Type B pancreatic cell (in vitro differentiated cells): ENCODE results near the gene MAPK8IP1. TPM values are rescaled to one million over a fixed set of nuclear protein-coding genes. Genes with fewer than 3 reads are reported as not detected.

Experiments
- DNase-seq: peaks from one replicate; pipeline ENCODE4 v3.0.0; 2021; ENCODE audit warnings: mixed read lengths; ENCODE audit not compliant: unreplicated experiment; ENCODE audit errors: extremely low spot score
- H3K27ac Mint-ChIP-seq: 2 replicates; pipeline ENCODE4 v1.8.0; 2021; ENCODE audit warnings: mild to moderate bottlenecking, mixed read lengths
- H3K27me3 Mint-ChIP-seq: 2 replicates; pipeline ENCODE4 v1.8.0; 2021; ENCODE audit warnings: mixed read lengths
- H3K36me3 Mint-ChIP-seq: 2 replicates; pipeline ENCODE4 v1.8.0; 2021; ENCODE audit warnings: mixed read lengths
- H3K4me1 Mint-ChIP-seq: one replicate; pipeline ENCODE4 v1.8.0; 2021; ENCODE audit warnings: mixed read lengths; ENCODE audit not compliant: unreplicated experiment
- H3K4me3 Mint-ChIP-seq: 2 replicates; pipeline ENCODE4 v1.8.0; 2021; ENCODE audit warnings: mild to moderate bottlenecking, mixed read lengths
- H3K9me3 Mint-ChIP-seq: 2 replicates; pipeline ENCODE4 v1.8.0; 2021; ENCODE audit warnings: mixed read lengths
- total RNA-seq: library from RNA; stranded (reverse); gene quantifications from 2 replicates; pipeline ENCODE4 v1.2.1, GENCODE V29; 2021; ENCODE audit warnings: low replicate concordance
- TF ChIP-seq, protein P1 (sequence below): fragments of 200-600 bp; sonication (generic); conservative IDR thresholded peaks from 2 replicates; pipeline ENCODE4 v1.5.0; 2021; ENCODE audit warnings: antibody characterized with exemption, mild to moderate bottlenecking

Gene MAPK8IP1
- total RNA-seq, 1 donor from 2014 or later, result 23.7 TPM

DNA sequence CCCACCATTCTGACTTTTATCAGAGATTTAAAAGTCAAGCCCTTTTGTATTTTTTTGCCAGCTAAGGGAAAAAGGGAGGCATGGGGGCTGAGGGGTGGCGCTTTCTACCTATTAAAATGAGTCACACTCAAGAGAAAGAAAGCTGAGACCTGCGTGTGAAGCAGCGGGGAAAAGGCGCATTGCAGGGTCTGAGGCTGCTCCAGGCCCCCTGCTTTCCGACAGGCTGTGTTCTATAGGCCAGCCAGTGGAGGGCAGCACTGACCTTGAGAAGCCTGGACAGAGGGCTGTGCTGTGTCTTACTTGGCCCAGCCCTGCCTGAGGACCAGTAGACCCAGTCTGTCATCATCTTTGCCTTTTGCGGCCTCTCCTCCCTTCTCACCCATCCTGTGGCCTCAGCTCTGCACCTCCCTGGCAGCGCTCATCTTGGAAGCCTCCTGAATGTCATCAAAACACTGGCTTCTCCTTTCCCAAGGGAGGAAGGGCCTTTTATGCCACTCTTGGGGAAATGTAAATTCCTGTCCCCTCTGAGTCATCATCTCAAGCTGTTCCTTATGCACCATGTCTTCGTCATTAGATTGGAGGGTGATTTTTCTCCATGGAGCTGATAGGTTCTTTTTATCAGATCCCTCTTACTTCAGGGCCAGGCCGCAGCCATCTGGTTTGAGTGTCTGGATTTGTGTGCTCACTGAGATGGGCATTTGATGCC is 12.6 kb upstream of the MAPK8IP1 start:
- no peak for DNase-seq
- H3K27me3 Mint-ChIP-seq, result no peaks in the 10 kb centered on the region
- H3K36me3 Mint-ChIP-seq, result peaks cover 9% of the 10 kb centered on the region
- TF ChIP-seq, protein P1, sequence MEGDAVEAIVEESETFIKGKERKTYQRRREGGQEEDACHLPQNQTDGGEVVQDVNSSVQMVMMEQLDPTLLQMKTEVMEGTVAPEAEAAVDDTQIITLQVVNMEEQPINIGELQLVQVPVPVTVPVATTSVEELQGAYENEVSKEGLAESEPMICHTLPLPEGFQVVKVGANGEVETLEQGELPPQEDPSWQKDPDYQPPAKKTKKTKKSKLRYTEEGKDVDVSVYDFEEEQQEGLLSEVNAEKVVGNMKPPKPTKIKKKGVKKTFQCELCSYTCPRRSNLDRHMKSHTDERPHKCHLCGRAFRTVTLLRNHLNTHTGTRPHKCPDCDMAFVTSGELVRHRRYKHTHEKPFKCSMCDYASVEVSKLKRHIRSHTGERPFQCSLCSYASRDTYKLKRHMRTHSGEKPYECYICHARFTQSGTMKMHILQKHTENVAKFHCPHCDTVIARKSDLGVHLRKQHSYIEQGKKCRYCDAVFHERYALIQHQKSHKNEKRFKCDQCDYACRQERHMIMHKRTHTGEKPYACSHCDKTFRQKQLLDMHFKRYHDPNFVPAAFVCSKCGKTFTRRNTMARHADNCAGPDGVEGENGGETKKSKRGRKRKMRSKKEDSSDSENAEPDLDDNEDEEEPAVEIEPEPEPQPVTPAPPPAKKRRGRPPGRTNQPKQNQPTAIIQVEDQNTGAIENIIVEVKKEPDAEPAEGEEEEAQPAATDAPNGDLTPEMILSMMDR, result peak; percentile 85
- H3K4me3 Mint-ChIP-seq, result no peak overlapping the region
- peak overlapping the region; percentile 48 for H3K27ac Mint-ChIP-seq
- H3K9me3 Mint-ChIP-seq, result no peaks in the 10 kb centered on the region
- no peaks in the 10 kb centered on the region for H3K4me1 Mint-ChIP-seq

DNA sequence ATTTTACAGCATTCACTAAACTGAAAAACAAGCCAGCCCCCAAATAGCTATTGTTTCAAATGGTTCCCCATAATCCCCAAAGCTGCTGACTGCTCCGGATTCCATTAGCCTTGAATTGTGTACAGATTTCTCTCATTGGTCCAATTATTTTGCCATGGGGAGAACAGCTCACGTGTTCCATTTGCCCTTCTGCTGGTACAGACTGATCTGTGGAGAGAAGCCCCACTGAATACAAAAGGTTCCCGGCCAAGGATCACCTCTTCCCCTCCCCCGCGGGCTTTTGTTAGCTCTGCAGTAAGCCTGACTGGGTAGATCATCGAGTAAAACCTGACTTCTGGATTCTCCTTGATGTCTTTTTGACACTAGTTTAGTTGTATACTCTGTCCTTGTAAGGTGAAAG is 9.1 kb upstream of the MAPK8IP1 start:
- H3K27me3 Mint-ChIP-seq, result no peaks in the 10 kb centered on the region
- no peak overlapping the region for H3K4me3 Mint-ChIP-seq
- H3K36me3 Mint-ChIP-seq, result peaks cover 13% of the 10 kb centered on the region
- DNase-seq, result no peak
- no peaks in the 10 kb centered on the region for H3K4me1 Mint-ChIP-seq
- TF ChIP-seq, protein P1, result no peak
- H3K27ac Mint-ChIP-seq, result no peak overlapping the region
- no peaks in the 10 kb centered on the region for H3K9me3 Mint-ChIP-seq

- H3K27ac Mint-ChIP-seq, result no peak overlapping the region
- no peaks in the 10 kb centered on the region for H3K9me3 Mint-ChIP-seq
- peaks cover 14% of the 10 kb centered on the region for H3K36me3 Mint-ChIP-seq
- DNase-seq, result no peak
- H3K27me3 Mint-ChIP-seq, result no peaks in the 10 kb centered on the region
- no peaks in the 10 kb centered on the region for H3K4me1 Mint-ChIP-seq
- TF ChIP-seq, protein P1, result no peak
- no peak overlapping the region for H3K4me3 Mint-ChIP-seq
These were observed 8.2 kb upstream of the MAPK8IP1 start for GRCh38 chr11:45877221-45877620.

DNA sequence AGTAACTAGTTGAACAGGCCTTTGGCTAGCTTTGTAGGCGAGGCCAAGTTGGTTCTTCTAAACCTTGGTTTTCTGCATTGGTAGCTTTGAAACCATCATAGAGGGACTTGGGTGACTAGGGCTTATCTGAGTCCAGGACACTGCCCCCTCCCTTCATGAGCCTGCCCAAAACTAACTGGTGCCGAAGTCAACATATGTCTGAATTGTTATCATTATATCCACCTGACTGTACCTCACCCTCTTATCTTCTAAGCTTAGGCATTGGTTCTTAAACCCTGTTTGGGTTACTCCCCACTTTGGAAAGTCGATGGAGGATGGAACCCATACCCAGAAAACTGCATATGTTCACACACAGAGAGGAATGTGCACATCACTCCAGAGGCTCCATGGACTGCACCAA is 7.6 kb upstream of the MAPK8IP1 start:
- no peaks in the 10 kb centered on the region for H3K27me3 Mint-ChIP-seq
- H3K4me3 Mint-ChIP-seq, result no peak overlapping the region
- DNase-seq, result no peak
- peaks cover 16% of the 10 kb centered on the region for H3K36me3 Mint-ChIP-seq
- TF ChIP-seq, protein P1, result no peak
- no peak overlapping the region for H3K27ac Mint-ChIP-seq
- no peaks in the 10 kb centered on the region for H3K9me3 Mint-ChIP-seq
- no peaks in the 10 kb centered on the region for H3K4me1 Mint-ChIP-seq

- Mint-ChIP-seq H3K27me3 (peaks cover 6% of the 10 kb centered on the region), H3K4me1 (peaks cover under 1% of the 10 kb centered on the region), H3K27ac (no peak overlapping the region), H3K4me3 (no peak overlapping the region), H3K9me3 (no peaks in the 10 kb centered on the region), H3K36me3 (peaks cover 14% of the 10 kb centered on the region)
- no peak for DNase-seq
- TF ChIP-seq, protein P1, result no peak
These were observed 5.4 kb upstream of the MAPK8IP1 start for GRCh38 chr11:45879803-45880686.
